Fibroblast of lung (primary cell): ENCODE data around the gene MYCL. TPM values are rescaled to one million over a fixed set of nuclear protein-coding genes. Genes with fewer than 3 reads are reported as not detected.

ENCODE experiments used
- DNase-seq, 2 donors: peaks; one replicate each; pipeline versions ENCODE4 v3.0.0 to v3.0.0-alpha.2; 2010; ENCODE audit warnings: low read depth in 2 of 2
- H2AFZ ChIP-seq: 2 replicates; pipeline ENCODE4 v1.5.1; 2012; ENCODE audit warnings: low read length, control low read depth, inconsistent platforms
- H3K27ac ChIP-seq: 2 replicates; pipeline ENCODE4 v1.5.1; 2011; ENCODE audit warnings: low read length, control low read depth; ENCODE audit not compliant: insufficient read depth
- H3K27me3 ChIP-seq: 2 replicates; pipeline ENCODE4 v1.5.1; 2011; ENCODE audit warnings: mild to moderate bottlenecking, low read length; ENCODE audit not compliant: control insufficient read depth, insufficient read depth
- H3K36me3 ChIP-seq: 2 replicates; pipeline ENCODE4 v1.5.1; 2011; ENCODE audit warnings: low read length; ENCODE audit not compliant: control insufficient read depth, insufficient read depth
- H3K4me1 ChIP-seq: 2 replicates; pipeline ENCODE4 v1.5.1; 2011; ENCODE audit warnings: low read length; ENCODE audit not compliant: control insufficient read depth, insufficient read depth; ENCODE audit errors: extremely low read depth
- H3K4me2 ChIP-seq: 2 replicates; pipeline ENCODE4 v1.5.1; 2011; ENCODE audit warnings: low read length, control low read depth; ENCODE audit not compliant: insufficient read depth; ENCODE audit errors: extremely low read depth
- H3K4me3 ChIP-seq, 4 experiments: fragments of 200-600 bp in 1 of 4; sonication (generic) in 1 of 4; replicated peaks in 1 of 4; 2 replicates each; pipeline ENCODE4 v1.5.1; 2011 to 2016; ENCODE audit warnings: low read length in 4 of 4, low read depth in 3 of 4, mild to moderate bottlenecking in 3 of 4, control low read depth in 2 of 4, inconsistent platforms in 1 of 4, mixed read lengths in 1 of 4; ENCODE audit not compliant: insufficient read depth in 1 of 4; ENCODE audit errors: control extremely low read depth in 1 of 4
- H3K79me2 ChIP-seq: 2 replicates; pipeline ENCODE4 v1.5.1; 2012; ENCODE audit warnings: mild to moderate bottlenecking, low read length, inconsistent platforms; ENCODE audit not compliant: control insufficient read depth, insufficient read depth
- H3K9ac ChIP-seq: 2 replicates; pipeline ENCODE4 v1.5.1; 2011; ENCODE audit warnings: mild to moderate bottlenecking, low read length, control low read depth; ENCODE audit not compliant: insufficient read depth
- H3K9me3 ChIP-seq: 2 replicates; pipeline ENCODE4 v1.5.1; 2012; ENCODE audit warnings: low read depth, low read length; ENCODE audit not compliant: control insufficient read depth, insufficient read depth
- H4K20me1 ChIP-seq: 2 replicates; pipeline ENCODE4 v1.5.1; 2011; ENCODE audit warnings: low read length; ENCODE audit not compliant: control insufficient read depth, insufficient read depth; ENCODE audit errors: extremely low read depth
- CTCF ChIP-seq, 2 donors: IDR thresholded peaks in 1 of 2; conservative IDR thresholded peaks in 1 of 2; 1 replicate in 1 of 2; 2 replicates in 1 of 2; pipeline ENCODE4 v1.5.1; 2011 to 2012; ENCODE audit warnings: low read length in 2 of 2, control low read depth in 1 of 2, inconsistent platforms in 1 of 2, low read depth in 1 of 2, mild to moderate bottlenecking in 1 of 2
- EZH2 ChIP-seq: IDR thresholded peaks from 2 replicates; pipeline ENCODE4 v1.5.1; 2012; ENCODE audit warnings: low read length, control low read depth, mild to moderate bottlenecking; ENCODE audit errors: missing control alignments
- polyA plus RNA-seq, 2 donors: library from polyadenylated mRNA; depleted of rRNA in 1 of 2; stranded (reverse) in 1 of 2; unstranded in 1 of 2; fragments of >200 nt; gene quantifications; 2 replicates each; pipeline ENCODE4 v1.2.1, GENCODE V29; 2011 to 2012; ENCODE audit warnings: missing spikeins in 1 of 2
- total RNA-seq: library from RNA; depleted of rRNA; stranded (reverse); fragments of >200 nt; gene quantifications from 2 replicates; pipeline ENCODE4 v1.2.1, GENCODE V29; 2014

Gene MYCL
- total and polyA plus RNA-seq, 2 donors (not counting 1 experiment from before 2014, with no cell fraction given) = under 0.01 to 0.09 TPM

GRCh38 chr1:39890880-39891279, 10.8 kb downstream of the MYCL start:
- Histone ChIP-seq H4K20me1 (no peaks in the 10 kb centered on the region), H3K79me2 (no peaks in the 10 kb centered on the region), H3K9me3 (no peaks in the 10 kb centered on the region), H3K9ac (no peak overlapping the region), H3K27me3 (peaks cover 13% of the 10 kb centered on the region), H3K4me3 (no peak overlapping the region), H3K4me1 (no peaks in the 10 kb centered on the region), H3K36me3 (no peaks in the 10 kb centered on the region), H3K27ac (no peak overlapping the region), H3K4me2 (no peak overlapping the region), H2AFZ (no peak overlapping the region)
- DNase-seq = no peak
- no peak for TF ChIP-seq EZH2
- no peak for TF ChIP-seq CTCF (conservative IDR thresholded peaks at IDR 0.05 in 1 of 2, IDR thresholded peaks at IDR 0.05 in 1 of 2; ENCODE audit: low read depth in 1 of 2, low read length in 2 of 2)

DNA sequence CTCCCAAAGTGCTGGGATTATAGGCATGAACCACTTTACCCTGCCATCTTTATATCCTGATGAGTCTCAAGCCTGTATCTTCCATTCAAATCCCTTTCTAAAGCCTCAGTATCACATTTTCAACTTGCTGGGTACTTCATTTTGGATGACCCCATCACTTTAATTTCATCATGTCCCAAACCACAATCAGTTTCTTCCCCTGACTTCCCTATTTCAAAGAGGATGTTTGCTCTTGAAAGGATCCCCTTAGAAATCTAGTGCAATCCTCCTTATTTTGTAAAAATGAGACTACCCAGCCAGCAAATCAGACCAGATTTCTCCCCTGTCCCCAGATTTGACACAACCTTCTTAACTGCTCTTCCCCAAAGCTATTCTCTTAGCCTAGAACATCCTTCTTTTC, 11.4 kb downstream of the MYCL start:
- Histone ChIP-seq H3K9me3 (no peaks in the 10 kb centered on the region), H3K4me3 (no peak overlapping the region), H3K9ac (no peak overlapping the region), H3K4me1 (no peaks in the 10 kb centered on the region), H2AFZ (no peak overlapping the region), H4K20me1 (no peaks in the 10 kb centered on the region), H3K79me2 (no peaks in the 10 kb centered on the region), H3K27me3 (peaks cover 13% of the 10 kb centered on the region), H3K27ac (no peak overlapping the region), H3K36me3 (no peaks in the 10 kb centered on the region), H3K4me2 (no peak overlapping the region)
- no peak for DNase-seq
- no peak for TF ChIP-seq EZH2
- no peak for TF ChIP-seq CTCF (conservative IDR thresholded peaks at IDR 0.05 in 1 of 2, IDR thresholded peaks at IDR 0.05 in 1 of 2; ENCODE audit: low read depth in 1 of 2, low read length in 2 of 2)

DNA sequence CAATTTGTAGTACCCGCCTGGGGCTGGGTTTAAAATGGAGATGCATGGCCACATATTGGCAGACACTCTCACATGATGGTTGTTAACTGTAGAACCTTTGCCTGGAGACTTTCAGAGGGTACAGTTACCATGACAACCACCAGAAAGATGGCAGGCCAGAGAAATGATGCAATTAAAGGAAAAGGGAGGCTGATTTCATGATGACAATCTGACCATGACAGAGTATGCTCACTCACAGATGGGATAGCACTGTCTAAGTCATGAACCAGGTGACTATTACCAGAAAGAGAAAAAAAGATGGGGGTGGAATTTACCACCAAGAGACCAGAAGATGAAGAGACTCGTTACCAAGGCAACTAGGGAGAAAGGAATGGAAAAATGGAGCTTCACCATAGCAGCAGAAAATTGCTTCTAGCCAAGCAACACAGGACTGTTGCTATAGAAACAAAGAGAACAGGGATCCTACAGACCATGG, 14.9 kb downstream of the MYCL start:
- no peaks in the 10 kb centered on the region for H4K20me1 ChIP-seq

More for the DNA sequence above, 14.9 kb downstream of the MYCL start:
- H2AFZ ChIP-seq = no peak overlapping the region
- H3K9me3 ChIP-seq = no peaks in the 10 kb centered on the region
- peak in 1 of 2 donors; percentile 38 for DNase-seq
- H3K4me2 ChIP-seq = no peak overlapping the region
- peaks cover 15% of the 10 kb centered on the region for H3K79me2 ChIP-seq
- H3K27me3 ChIP-seq = peaks cover 5% of the 10 kb centered on the region
- no peak overlapping the region for H3K27ac ChIP-seq
- H3K9ac ChIP-seq = no peak overlapping the region
- H3K4me1 ChIP-seq = peaks cover 5% of the 10 kb centered on the region
- H3K36me3 ChIP-seq = no peaks in the 10 kb centered on the region
- TF ChIP-seq CTCF (conservative IDR thresholded peaks at IDR 0.05 in 1 of 2, IDR thresholded peaks at IDR 0.05 in 1 of 2; ENCODE audit: low read depth in 1 of 2, low read length in 2 of 2) (no peak), EZH2 (no peak)
- H3K4me3 ChIP-seq = no peak overlapping the region
